ENCODE data around the gene TKT.

TKT gene

DNA sequence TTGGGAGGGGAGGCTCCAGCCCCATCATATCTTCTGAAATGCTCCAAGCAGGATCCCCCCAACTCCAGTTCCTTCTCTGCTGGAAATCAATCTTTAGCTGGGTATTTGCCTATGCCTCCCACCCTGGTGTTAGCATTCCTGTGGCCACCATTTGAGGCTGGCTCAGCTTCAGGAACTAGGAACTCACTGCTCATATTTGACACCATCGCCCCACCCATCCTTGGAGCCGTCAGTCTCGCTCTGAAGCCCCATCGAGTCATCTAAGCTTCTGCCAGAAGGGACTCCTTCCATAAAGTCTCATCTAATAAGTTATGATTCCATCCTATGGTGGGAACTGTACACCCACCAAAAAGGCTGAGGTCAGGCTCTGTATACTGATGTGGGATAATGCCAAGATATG, 68.4 kb downstream of the TKT start:
- no peak overlapping the region for H3K4me3 ChIP-seq (ENCODE audit: low read depth, low read length)
- TF ChIP-seq, protein P1, sequence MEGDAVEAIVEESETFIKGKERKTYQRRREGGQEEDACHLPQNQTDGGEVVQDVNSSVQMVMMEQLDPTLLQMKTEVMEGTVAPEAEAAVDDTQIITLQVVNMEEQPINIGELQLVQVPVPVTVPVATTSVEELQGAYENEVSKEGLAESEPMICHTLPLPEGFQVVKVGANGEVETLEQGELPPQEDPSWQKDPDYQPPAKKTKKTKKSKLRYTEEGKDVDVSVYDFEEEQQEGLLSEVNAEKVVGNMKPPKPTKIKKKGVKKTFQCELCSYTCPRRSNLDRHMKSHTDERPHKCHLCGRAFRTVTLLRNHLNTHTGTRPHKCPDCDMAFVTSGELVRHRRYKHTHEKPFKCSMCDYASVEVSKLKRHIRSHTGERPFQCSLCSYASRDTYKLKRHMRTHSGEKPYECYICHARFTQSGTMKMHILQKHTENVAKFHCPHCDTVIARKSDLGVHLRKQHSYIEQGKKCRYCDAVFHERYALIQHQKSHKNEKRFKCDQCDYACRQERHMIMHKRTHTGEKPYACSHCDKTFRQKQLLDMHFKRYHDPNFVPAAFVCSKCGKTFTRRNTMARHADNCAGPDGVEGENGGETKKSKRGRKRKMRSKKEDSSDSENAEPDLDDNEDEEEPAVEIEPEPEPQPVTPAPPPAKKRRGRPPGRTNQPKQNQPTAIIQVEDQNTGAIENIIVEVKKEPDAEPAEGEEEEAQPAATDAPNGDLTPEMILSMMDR (IDR thresholded peaks at IDR 0.05; ENCODE audit: low read depth, low read length, missing control alignments), result no peak
- in situ Hi-C loops (cut with HindIII; ENCODE audit: low sequenced_read_pairs), result loop anchor here (5.0 kb wide), 1 partner anchor 35 kb away; no protein-coding TSS in a partner anchor
- DNase-seq (ENCODE audit: low read depth), result no peak

DNA sequence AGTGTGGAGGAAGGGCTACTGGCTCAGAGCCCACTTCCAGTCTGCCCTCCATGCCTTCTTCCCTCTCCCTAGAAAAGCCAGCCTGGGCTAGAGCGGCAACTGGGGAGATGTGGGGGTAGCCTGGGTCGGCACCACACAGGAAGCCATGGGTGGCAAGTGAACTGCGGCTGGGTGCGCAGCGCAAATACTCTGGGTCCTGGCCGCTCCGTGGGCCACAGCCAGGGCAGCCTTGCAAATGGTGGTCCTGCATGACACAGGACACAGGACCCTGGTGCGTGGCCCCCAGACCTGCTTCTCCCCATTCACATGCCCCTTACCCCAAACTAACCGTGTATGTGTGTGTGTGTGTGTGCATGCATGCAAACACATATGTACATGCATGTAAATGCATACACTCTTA, 69.1 kb downstream of the TKT start:
- TF ChIP-seq, protein P1 (IDR thresholded peaks at IDR 0.05; ENCODE audit: low read depth, low read length, missing control alignments), result no peak
- in situ Hi-C loops (cut with HindIII; ENCODE audit: low sequenced_read_pairs), result loop anchor here (5.0 kb wide), 1 partner anchor 34 kb away; no protein-coding TSS in a partner anchor
- DNase-seq (ENCODE audit: low read depth), result no peak
- H3K4me3 ChIP-seq (ENCODE audit: low read depth, low read length), result no peak overlapping the region

DNA sequence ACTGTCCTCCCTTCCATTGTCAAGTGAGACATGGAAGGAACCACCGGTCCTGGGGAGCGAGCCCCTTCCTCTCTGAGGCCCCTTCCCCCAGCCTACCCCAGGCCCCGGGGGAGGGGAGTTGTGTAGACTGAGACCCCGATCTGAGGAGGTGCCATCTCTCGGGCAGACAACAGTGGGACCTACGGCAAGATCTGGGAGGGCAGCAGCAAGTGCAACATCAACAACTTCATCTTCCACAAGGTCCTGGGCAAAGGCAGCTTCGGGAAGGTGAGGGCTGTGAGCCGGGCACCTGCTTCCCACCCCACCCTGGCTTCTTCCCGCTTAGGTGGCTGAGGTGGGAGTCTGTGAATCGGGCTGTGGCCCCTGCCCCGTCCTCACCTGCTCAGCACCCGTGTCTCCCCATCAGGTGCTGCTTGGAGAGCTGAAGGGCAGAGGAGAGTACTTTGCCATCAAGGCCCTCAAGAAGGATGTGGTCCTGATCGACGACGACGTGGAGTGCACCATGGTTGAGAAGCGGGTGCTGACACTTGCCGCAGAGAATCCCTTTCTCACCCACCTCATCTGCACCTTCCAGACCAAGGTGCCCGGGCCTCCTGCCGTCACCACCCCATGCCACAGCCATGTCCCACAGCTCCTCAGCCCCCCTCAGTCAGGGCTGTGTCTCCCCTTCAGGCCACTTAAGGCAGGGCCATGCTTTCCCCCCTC, 69.9 kb downstream of the TKT start:
- in situ Hi-C loops (cut with HindIII; ENCODE audit: low sequenced_read_pairs), result loop anchor here (5.0 kb wide), 1 partner anchor 34 kb away; no protein-coding TSS in a partner anchor
- H3K4me3 ChIP-seq (ENCODE audit: low read depth, low read length), result no peak overlapping the region
- DNase-seq (ENCODE audit: low read depth), result no peak
- TF ChIP-seq, protein P1 (IDR thresholded peaks at IDR 0.05; ENCODE audit: low read depth, low read length, missing control alignments), result no peak

- no peak overlapping the region for H3K4me3 ChIP-seq (ENCODE audit: low read depth, low read length)
- in situ Hi-C loops (cut with HindIII; ENCODE audit: low sequenced_read_pairs), result loop anchor here (5.0 kb wide), 1 partner anchor 32 kb away; no protein-coding TSS in a partner anchor
- no peak for DNase-seq (ENCODE audit: low read depth)
- TF ChIP-seq, protein P1 (IDR thresholded peaks at IDR 0.05; ENCODE audit: low read depth, low read length, missing control alignments), result no peak
Measured at GRCh38 chr3:53184701-53185100, 71.1 kb downstream of the TKT start.

DNA sequence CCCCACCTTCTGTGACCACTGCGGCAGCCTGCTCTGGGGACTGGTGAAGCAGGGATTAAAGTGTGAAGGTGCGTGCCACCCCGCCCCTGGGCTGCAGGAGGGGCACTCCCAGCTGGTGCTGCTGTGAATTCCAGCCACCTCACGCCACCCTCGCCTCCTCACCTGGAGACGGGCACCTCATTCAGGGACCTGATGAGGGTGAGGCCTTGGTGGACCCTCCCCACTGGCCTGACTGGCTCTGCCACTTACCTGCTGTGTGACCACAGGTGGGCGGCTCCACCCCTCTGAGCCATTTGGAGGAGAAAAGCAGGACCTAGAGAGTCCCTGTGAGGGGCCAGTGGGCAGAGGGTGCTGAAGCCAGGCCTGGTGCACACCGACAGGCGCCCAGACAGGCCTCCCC, 72.3 kb downstream of the TKT start:
- no peak for DNase-seq (ENCODE audit: low read depth)
- TF ChIP-seq, protein P1 (IDR thresholded peaks at IDR 0.05; ENCODE audit: low read depth, low read length, missing control alignments), result no peak
- in situ Hi-C loops (cut with HindIII; ENCODE audit: low sequenced_read_pairs), result no loop called here
- H3K4me3 ChIP-seq (ENCODE audit: low read depth, low read length), result no peak overlapping the region

- TF ChIP-seq, protein P1 (IDR thresholded peaks at IDR 0.05; ENCODE audit: low read depth, low read length, missing control alignments), result no peak
- in situ Hi-C loops (cut with HindIII; ENCODE audit: low sequenced_read_pairs), result no loop called here
- no peak overlapping the region for H3K4me3 ChIP-seq (ENCODE audit: low read depth, low read length)
- no peak for DNase-seq (ENCODE audit: low read depth)
Measured at GRCh38 chr3:53182764-53183355, 73.0 kb downstream of the TKT start.

All from astrocyte of the cerebellum (primary cell).